IPS-18c (cell line): ENCODE measurements around the gene CPPED1.

Experiments used
- H3K4me3 ChIP-seq: 2 replicates; pipeline ENCODE4 v1.7.0; 2013; ENCODE audit warnings: low read depth, mild to moderate bottlenecking, low read length, moderate library complexity; ENCODE audit not compliant: insufficient read depth
- H3K9me3 ChIP-seq: one replicate; pipeline ENCODE4 v1.6.1; 2013; ENCODE audit warnings: mild to moderate bottlenecking, low read length, moderate library complexity; ENCODE audit not compliant: control insufficient read depth, insufficient read depth

CPPED1 gene

DNA sequence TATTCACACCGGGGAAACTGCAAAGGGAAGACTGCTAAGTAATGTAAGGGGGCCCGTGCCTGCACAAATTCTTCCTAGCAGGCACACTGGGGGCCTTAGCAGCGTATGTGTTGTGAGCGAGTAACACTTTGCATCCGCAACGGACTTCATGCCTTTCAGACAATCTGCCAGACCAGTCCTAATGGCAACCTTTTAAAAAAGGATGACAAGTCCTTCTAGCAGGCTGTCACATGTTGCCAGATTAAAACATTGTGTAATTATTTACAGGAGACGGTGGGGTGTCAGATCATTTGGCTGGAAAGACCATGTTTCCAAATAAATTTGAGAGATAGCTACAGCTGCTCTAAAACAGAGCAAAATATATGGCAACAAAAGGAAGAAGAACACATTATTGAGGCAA lies 46.1 kb downstream of the CPPED1 start:
- H3K4me3 ChIP-seq, result no peak overlapping the region
- no peaks in the 10 kb centered on the region for H3K9me3 ChIP-seq

GRCh38 chr16:12754824-12755543 lies 48.7 kb downstream of the CPPED1 start:
- H3K9me3 ChIP-seq, result no peaks in the 10 kb centered on the region
- no peak overlapping the region for H3K4me3 ChIP-seq

DNA sequence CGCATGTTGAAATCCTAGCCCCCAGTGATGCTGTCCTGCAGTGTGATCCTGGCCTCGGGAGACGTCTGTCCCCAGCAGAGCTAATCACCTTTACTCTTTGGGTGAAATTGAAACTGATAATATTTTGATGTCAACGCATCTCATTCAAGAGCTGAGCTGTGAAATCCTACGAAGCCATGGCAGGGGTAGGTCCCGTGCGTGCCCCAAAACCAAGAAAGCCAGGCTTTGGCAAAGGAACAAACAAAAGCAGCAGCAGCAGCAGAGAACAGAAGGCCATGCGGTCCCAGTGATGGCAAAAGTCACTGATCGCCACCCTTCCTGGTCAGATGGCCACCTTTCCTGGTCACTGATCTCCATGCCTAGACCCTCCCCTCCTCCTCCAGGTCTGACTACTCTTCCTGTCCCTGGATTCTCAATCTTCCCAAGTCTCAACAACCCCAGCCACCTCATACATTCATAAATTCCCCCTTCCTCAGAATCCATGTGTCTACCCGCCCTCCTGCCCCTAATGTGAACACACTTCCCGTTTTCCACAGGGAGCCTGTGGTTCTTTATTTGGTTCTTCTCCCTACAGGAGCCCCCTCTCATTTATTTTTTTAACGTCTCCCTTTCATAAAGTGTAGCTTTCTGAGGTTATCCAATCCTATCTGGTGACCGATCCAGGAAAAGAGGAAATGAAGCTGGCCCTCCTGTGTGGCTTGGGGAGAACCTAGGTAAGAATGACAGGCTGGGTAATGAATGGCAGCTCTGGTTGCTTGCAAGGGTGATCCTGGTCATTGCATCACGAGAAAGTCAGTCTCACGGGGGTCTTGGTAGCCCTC lies 50.3 kb downstream of the CPPED1 start:
- H3K4me3 ChIP-seq, result no peak overlapping the region

GRCh38 chr16:12752159-12752558 lies 51.5 kb downstream of the CPPED1 start:
- no peak overlapping the region for H3K4me3 ChIP-seq
- H3K9me3 ChIP-seq, result no peaks in the 10 kb centered on the region

More for the DNA sequence above, 50.3 kb downstream of the CPPED1 start:
- H3K9me3 ChIP-seq, result no peaks in the 10 kb centered on the region

GRCh38 chr16:12750554-12750918 lies 53.2 kb downstream of the CPPED1 start:
- peaks cover 3% of the 10 kb centered on the region for H3K9me3 ChIP-seq
- H3K4me3 ChIP-seq, result no peak overlapping the region

DNA sequence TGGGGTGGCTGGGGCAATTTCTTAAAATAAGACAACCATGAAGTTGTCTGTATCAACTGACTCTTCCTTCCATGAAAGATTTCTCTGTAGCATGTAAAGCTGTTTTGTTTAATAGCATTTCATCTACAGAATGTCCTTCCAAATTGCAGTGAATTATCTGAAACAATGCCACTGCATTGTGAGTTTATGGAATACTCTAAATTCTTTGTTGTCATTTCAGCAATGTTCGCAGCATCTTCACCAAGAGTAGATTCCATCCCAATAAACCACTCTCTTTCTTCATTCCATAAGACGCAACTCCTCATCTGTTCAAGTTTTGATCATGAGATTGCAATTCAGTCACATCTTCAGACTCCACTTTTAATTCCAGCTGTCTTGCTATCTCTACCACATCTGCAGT lies 54.6 kb downstream of the CPPED1 start:
- peaks cover 3% of the 10 kb centered on the region for H3K9me3 ChIP-seq
- no peak overlapping the region for H3K4me3 ChIP-seq

GRCh38 chr16:12747827-12748226 lies 55.9 kb downstream of the CPPED1 start:
- H3K9me3 ChIP-seq, result peaks cover 3% of the 10 kb centered on the region
- H3K4me3 ChIP-seq, result no peak overlapping the region

DNA sequence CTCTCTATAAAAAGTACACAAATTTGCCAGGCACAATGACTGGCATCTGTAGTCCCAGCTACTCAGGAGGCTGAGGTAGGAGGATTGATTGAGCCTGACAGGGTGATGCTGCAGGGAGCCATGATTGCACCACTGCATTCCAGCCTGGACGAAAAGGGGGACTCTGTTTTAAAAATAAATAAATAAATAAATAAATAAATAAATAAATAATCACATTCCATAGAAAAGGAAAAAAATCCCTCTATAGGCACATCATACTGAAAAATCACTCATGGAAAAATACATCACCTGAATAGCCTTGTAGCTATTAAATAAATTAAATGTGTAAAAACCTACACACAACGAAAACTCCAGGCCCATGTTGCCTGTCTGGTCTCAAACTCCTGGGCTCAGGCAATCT lies 56.4 kb downstream of the CPPED1 start:
- Histone ChIP-seq H3K4me3 (no peak overlapping the region), H3K9me3 (peaks cover 3% of the 10 kb centered on the region)

DNA sequence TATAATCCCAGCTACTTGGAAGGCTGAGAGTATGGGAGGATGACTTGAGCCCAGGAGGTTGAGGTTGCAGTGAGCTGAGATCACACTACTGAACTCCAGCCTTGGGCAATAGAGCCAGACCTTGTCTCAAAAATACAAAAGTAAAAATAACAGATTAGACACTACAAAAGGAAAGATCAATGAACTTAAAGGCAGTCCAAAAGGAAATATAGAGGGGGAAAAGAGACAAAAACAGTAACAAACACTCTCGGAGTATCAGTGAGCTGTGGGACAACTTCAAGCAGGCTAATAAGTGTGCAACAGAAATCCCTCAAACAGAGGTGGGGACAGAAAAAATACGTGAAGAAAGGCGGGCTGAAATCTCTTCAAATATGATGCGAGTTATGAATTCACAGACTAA lies 58.8 kb downstream of the CPPED1 start:
- peaks cover 3% of the 10 kb centered on the region for H3K9me3 ChIP-seq
- H3K4me3 ChIP-seq, result no peak overlapping the region

DNA sequence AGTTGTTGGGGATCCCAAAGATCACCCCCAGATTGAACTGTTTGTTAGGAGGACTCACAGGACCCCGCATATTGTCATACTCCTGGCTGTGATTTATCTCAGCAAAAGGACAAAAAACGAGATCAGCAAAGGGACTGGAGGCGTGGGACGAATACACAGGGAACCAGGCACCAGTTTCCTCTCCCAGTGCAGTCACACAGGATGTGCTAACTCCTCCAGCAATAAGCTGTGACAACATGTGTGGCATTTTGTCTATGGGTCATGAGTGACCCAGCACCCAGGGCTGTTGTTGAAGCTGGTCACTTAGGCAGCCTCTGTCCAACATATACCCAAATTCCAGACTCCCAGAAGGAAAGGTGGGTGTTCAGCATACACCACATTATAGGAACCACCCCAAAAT lies 60.9 kb downstream of the CPPED1 start:
- Histone ChIP-seq H3K9me3 (peaks cover 3% of the 10 kb centered on the region), H3K4me3 (no peak overlapping the region)

GRCh38 chr16:12740986-12741610 lies 62.6 kb downstream of the CPPED1 start:
- Histone ChIP-seq H3K9me3 (peaks cover 2% of the 10 kb centered on the region), H3K4me3 (no peak overlapping the region)

- H3K9me3 ChIP-seq, result no peaks in the 10 kb centered on the region
Observed at GRCh38 chr16:12739738-12740137, 63.9 kb downstream of the CPPED1 start.

GRCh38 chr16:12737563-12737962 lies 66.1 kb downstream of the CPPED1 start:
- H3K9me3 ChIP-seq, result no peaks in the 10 kb centered on the region

More at GRCh38 chr16:12739738-12740137, 63.9 kb downstream of the CPPED1 start:
- no peak overlapping the region for H3K4me3 ChIP-seq

DNA sequence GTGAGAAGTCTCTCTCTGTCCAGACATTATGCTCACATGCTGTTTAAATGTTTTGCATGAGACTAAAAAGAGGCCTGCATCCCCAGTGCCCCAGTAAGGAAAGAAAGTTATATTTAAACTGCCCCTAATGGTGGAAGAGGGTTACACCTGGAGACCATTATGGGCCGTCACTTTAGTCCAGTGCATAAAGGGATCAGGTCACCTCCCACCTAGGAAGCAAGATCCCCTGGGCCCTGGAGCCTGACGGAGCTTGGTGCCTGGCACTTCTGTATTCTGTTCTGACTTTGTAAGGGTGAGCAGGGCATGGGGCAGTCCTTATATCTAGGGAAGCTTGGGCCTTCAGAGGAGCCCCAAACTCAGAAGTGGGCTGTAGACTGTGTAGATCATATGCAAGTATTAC lies 67.9 kb downstream of the CPPED1 start:
- Histone ChIP-seq H3K9me3 (no peaks in the 10 kb centered on the region), H3K4me3 (no peak overlapping the region)

More at GRCh38 chr16:12737563-12737962, 66.1 kb downstream of the CPPED1 start:
- no peak overlapping the region for H3K4me3 ChIP-seq

DNA sequence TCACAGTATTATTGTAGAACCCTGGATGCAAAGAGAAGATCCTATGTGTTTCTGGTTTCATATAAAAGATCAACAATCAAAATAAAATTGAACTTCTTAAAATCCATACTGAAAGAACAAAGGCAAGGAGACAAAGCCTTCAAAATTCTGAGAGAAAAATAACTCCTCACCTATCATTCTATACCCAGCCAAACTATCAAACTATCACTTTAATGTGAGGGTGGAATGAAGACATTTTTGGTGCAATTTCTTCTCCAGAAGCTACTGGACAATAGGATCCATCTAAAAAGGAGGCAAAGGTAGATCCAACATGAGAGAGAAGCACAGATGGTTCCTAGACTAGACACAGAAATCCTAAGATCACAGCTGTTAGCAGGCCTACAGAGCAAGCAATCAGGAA lies 71.1 kb downstream of the CPPED1 start:
- Histone ChIP-seq H3K4me3 (no peak overlapping the region), H3K9me3 (no peaks in the 10 kb centered on the region)

- Histone ChIP-seq H3K4me3 (no peak overlapping the region), H3K9me3 (no peaks in the 10 kb centered on the region)
Observed at GRCh38 chr16:12729448-12729847, 74.2 kb downstream of the CPPED1 start.

DNA sequence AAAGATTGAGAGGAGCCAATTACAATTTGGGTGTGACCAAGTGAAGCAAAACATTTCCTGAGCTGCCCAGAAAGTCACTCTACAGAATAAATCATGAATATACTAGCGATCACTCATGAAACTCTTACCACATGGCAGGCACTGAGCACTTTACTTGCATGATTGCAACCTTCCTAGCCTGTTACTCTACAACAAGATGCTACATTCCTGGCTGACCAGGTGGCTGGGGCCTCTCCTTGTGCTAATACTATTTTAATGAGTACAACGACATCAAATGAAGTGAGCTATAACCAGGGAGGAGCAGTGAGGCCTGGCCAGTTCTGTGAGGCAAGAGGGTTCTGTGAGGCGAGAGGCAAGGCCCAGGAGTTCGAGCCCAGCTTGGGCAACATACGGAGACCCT lies 75.2 kb downstream of the CPPED1 start:
- Histone ChIP-seq H3K9me3 (no peaks in the 10 kb centered on the region), H3K4me3 (no peak overlapping the region)

DNA sequence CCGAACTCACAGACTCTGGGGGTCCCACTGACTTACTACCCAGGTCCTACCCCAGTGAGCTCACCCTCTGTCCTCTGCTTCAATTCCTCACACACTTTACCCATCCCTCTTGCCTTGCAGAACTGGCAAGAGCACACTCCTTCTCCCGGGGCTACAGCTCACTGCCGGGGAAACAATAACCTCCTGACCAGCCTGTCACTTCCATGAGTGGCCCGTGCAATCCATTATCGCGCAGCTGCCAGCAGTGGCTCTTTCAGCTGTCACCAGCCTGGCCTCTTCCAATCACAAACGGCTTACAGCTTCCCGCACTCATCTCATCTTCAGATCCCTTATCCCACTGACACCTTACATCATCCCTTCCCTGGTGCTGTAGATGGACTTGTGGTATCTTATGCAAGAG lies 79.5 kb downstream of the CPPED1 start:
- H3K9me3 ChIP-seq, result no peaks in the 10 kb centered on the region
- H3K4me3 ChIP-seq, result no peak overlapping the region
